MCF 10A (cell line): ENCODE results near the gene DQX1. TPM values are rescaled to one million over a fixed set of nuclear protein-coding genes. Genes with fewer than 3 reads are reported as not detected.

Source experiments
- BruUV-seq: library from RNA; stranded (reverse); fragments of 400-500 nt; replicated peaks from 2 replicates; lab custom pipeline; 2021; lab: Mats Ljungman, UMichigan
- CTCF ChIA-PET: fragments of 300-600 bp; sonication (Branson Sonifier 250); formaldehyde crosslinking; extraction: SDS; loops from one replicate; lab custom pipeline; 2021; ENCODE audit warnings: antibody characterized with exemption, inconsistent platforms; lab: Yijun Ruan, JAX
- POLR2A ChIA-PET: fragments of 300-600, 350-650 bp; sonication (Branson Sonifier 250); formaldehyde crosslinking; extraction: SDS; loops from one replicate; lab custom pipeline; 2020; ENCODE audit warnings: antibody characterized with exemption, inconsistent platforms; lab: Yijun Ruan, JAX
- DNase-seq: peaks from one replicate; pipeline ENCODE4 v3.0.0-alpha.2; 2018; ENCODE audit not compliant: unreplicated experiment
- H3K27ac Mint-ChIP-seq: one replicate; pipeline ENCODE4 v1.8.0; 2022; ENCODE audit warnings: mild to moderate bottlenecking, low read depth, mixed read lengths; ENCODE audit not compliant: unreplicated experiment
- H3K27me3 Mint-ChIP-seq: one replicate; pipeline ENCODE4 v1.8.0; 2022; ENCODE audit warnings: mixed read lengths; ENCODE audit not compliant: insufficient read depth, unreplicated experiment
- H3K36me3 Mint-ChIP-seq: one replicate; pipeline ENCODE4 v1.8.0; 2022; ENCODE audit warnings: mild to moderate bottlenecking, moderate library complexity, mixed read lengths; ENCODE audit not compliant: insufficient read depth, unreplicated experiment
- H3K4me1 Mint-ChIP-seq: one replicate; pipeline ENCODE4 v1.8.0; 2022; ENCODE audit warnings: mixed read lengths; ENCODE audit not compliant: insufficient read depth, unreplicated experiment
- H3K4me3 Mint-ChIP-seq: one replicate; pipeline ENCODE4 v1.8.0; 2022; ENCODE audit warnings: mild to moderate bottlenecking, moderate library complexity, mixed read lengths; ENCODE audit not compliant: unreplicated experiment
- H3K9me3 Mint-ChIP-seq: one replicate; pipeline ENCODE4 v1.8.0; 2022; ENCODE audit warnings: mixed read lengths; ENCODE audit not compliant: unreplicated experiment
- CTCF ChIP-seq: fragments of 200-600 bp; IDR thresholded peaks from one replicate; pipeline ENCODE4 v1.8.0; 2022; ENCODE audit warnings: antibody characterized with exemption, mild to moderate bottlenecking; ENCODE audit not compliant: unreplicated experiment
- intact Hi-C: fragments of 100-400 bp; cut with micrococcal nuclease; formaldehyde crosslinking; loops from 2 replicates; pipeline ENCODE4 v1.14.1; 2022
- total RNA-seq: library from RNA; stranded (reverse); gene quantifications from 2 replicates; pipeline ENCODE4 v1.2.3, GENCODE V29; 2022

The DQX1 gene
- total RNA-seq, 1 experiment from 2014 or later = 4.3 TPM

- no peak for DNase-seq
- H3K36me3 Mint-ChIP-seq = no peaks in the 10 kb centered on the region
- POLR2A ChIA-PET = interaction anchor here (1.3 to 2.9 kb wide), 2 partner anchors 9 to 29 kb away, joined by 5 to 8 read pairs; partner anchors contain the start of genes AUP1 and HTRA2
Observed at GRCh38 chr2:74558284-74559230, 32.5 kb upstream of the DQX1 start.

GRCh38 chr2:74556831-74557370 lies 30.9 kb upstream of the DQX1 start:
- no peak overlapping the region for H3K27ac Mint-ChIP-seq
- H3K27me3 Mint-ChIP-seq = no peaks in the 10 kb centered on the region
- no TSS peak for BruUV-seq
- no peaks in the 10 kb centered on the region for H3K36me3 Mint-ChIP-seq
- no peak for DNase-seq
- H3K4me1 Mint-ChIP-seq = peaks cover 17% of the 10 kb centered on the region
- no peak for TF ChIP-seq CTCF
- H3K4me3 Mint-ChIP-seq = no peak overlapping the region
- ChIA-PET POLR2A (no interaction called here), CTCF (interaction anchor here (1.5 to 1.9 kb wide), 4 partner anchors 11 to 74 kb away, joined by 3 to 6 read pairs (median 4); partner anchors contain the start of genes CCDC142 and TTC31)
- no peaks in the 10 kb centered on the region for H3K9me3 Mint-ChIP-seq
- intact Hi-C loops = no loop called here

More at GRCh38 chr2:74558284-74559230, 32.5 kb upstream of the DQX1 start:
- Mint-ChIP-seq H3K9me3 (no peaks in the 10 kb centered on the region), H3K27me3 (no peaks in the 10 kb centered on the region), H3K27ac (no peak overlapping the region), H3K4me1 (peaks cover 27% of the 10 kb centered on the region), H3K4me3 (no peak overlapping the region)
- intact Hi-C loops = no loop called here
- no TSS peak for BruUV-seq
- no peak for TF ChIP-seq CTCF
- CTCF ChIA-PET = interaction anchor here (0.8 to 1.8 kb wide), 6 partner anchors 9 to 76 kb away, joined by 3 to 6 read pairs (median 4); partner anchors contain the start of genes CCDC142 and TTC31

GRCh38 chr2:74556159-74556558 lies 30.1 kb upstream of the DQX1 start:
- no peak for TF ChIP-seq CTCF
- Mint-ChIP-seq H3K27me3 (no peaks in the 10 kb centered on the region), H3K27ac (no peak overlapping the region), H3K36me3 (no peaks in the 10 kb centered on the region), H3K4me3 (no peak overlapping the region), H3K9me3 (no peaks in the 10 kb centered on the region), H3K4me1 (peaks cover 10% of the 10 kb centered on the region)
- DNase-seq = no peak
- no TSS peak for BruUV-seq
- ChIA-PET CTCF (interaction anchor here (1.9 kb wide), 1 partner anchor 33 kb away, joined by 4 read pairs; no protein-coding TSS in a partner anchor), POLR2A (no interaction called here)
- intact Hi-C loops = no loop called here

- no TSS peak for BruUV-seq
- CTCF ChIA-PET = interaction anchor here (1.9 kb wide), 1 partner anchor 33 kb away, joined by 4 read pairs; no protein-coding TSS in a partner anchor
- Mint-ChIP-seq H3K27ac (no peak overlapping the region), H3K4me3 (no peak overlapping the region), H3K27me3 (no peaks in the 10 kb centered on the region), H3K9me3 (no peaks in the 10 kb centered on the region), H3K4me1 (peaks cover 8% of the 10 kb centered on the region), H3K36me3 (no peaks in the 10 kb centered on the region)
- TF ChIP-seq CTCF = no peak
- POLR2A ChIA-PET = no interaction called here
- intact Hi-C loops = no loop called here
- DNase-seq = no peak
Observed at GRCh38 chr2:74555610-74556103, 29.6 kb upstream of the DQX1 start.
